ENCODE data around the gene DDX3X.

DDX3X gene

GRCh38 chrX:41333003-41333743 is 789 bp upstream of the DDX3X start:
- DNase-seq (ENCODE audit: low read depth in 1 of 2, low spot score in 1 of 2): peak; percentile 61 to 96
- TF ChIP-seq JUND (IDR thresholded peaks at IDR 0.05; ENCODE audit: low read depth): no peak
- in situ Hi-C loops (cut with HindIII; ENCODE audit: low pct_unique_long_range_greater_than_20kb, low sequenced_read_pairs): no loop called here

- in situ Hi-C loops (cut with HindIII; ENCODE audit: low pct_unique_long_range_greater_than_20kb, low sequenced_read_pairs): no loop called here
- DNase-seq (ENCODE audit: low read depth in 1 of 2, low spot score in 1 of 2): peak; percentile 51 to 83
- no peak for TF ChIP-seq JUND (IDR thresholded peaks at IDR 0.05; ENCODE audit: low read depth)
Measured at GRCh38 chrX:41334363-41335197, 618 bp downstream of the DDX3X start.

GRCh38 chrX:41335198-41335957 is 1.4 kb downstream of the DDX3X start:
- in situ Hi-C loops (cut with HindIII; ENCODE audit: low pct_unique_long_range_greater_than_20kb, low sequenced_read_pairs): no loop called here
- DNase-seq (ENCODE audit: low read depth in 1 of 2, low spot score in 1 of 2): no peak
- no peak for TF ChIP-seq JUND (IDR thresholded peaks at IDR 0.05; ENCODE audit: low read depth)

GRCh38 chrX:41335958-41336331 is 2.0 kb downstream of the DDX3X start:
- TF ChIP-seq JUND (IDR thresholded peaks at IDR 0.05; ENCODE audit: low read depth): no peak
- in situ Hi-C loops (cut with HindIII; ENCODE audit: low pct_unique_long_range_greater_than_20kb, low sequenced_read_pairs): no loop called here

GRCh38 chrX:41336447-41336846 is 2.5 kb downstream of the DDX3X start:
- TF ChIP-seq JUND (IDR thresholded peaks at IDR 0.05; ENCODE audit: low read depth): no peak
- in situ Hi-C loops (cut with HindIII; ENCODE audit: low pct_unique_long_range_greater_than_20kb, low sequenced_read_pairs): no loop called here
- no peak for DNase-seq (ENCODE audit: low read depth in 1 of 2, low spot score in 1 of 2)

More at GRCh38 chrX:41335958-41336331, 2.0 kb downstream of the DDX3X start:
- DNase-seq (ENCODE audit: low read depth in 1 of 2, low spot score in 1 of 2): no peak

GRCh38 chrX:41337140-41337539 is 3.2 kb downstream of the DDX3X start:
- DNase-seq (ENCODE audit: low read depth in 1 of 2, low spot score in 1 of 2): no peak
- in situ Hi-C loops (cut with HindIII; ENCODE audit: low pct_unique_long_range_greater_than_20kb, low sequenced_read_pairs): no loop called here
- no peak for TF ChIP-seq JUND (IDR thresholded peaks at IDR 0.05; ENCODE audit: low read depth)

- in situ Hi-C loops (cut with HindIII; ENCODE audit: low pct_unique_long_range_greater_than_20kb, low sequenced_read_pairs): no loop called here
- TF ChIP-seq JUND (IDR thresholded peaks at IDR 0.05; ENCODE audit: low read depth): 0 out of 2 replicates have a peak, but pooled peaks have one; percentile 8
- DNase-seq (ENCODE audit: low read depth in 1 of 2, low spot score in 1 of 2): peak in 1 of 2 experiments; percentile 18
Measured at GRCh38 chrX:41338436-41338835, 4.5 kb downstream of the DDX3X start.

GRCh38 chrX:41339148-41339547 is 5.2 kb downstream of the DDX3X start:
- in situ Hi-C loops (cut with HindIII; ENCODE audit: low pct_unique_long_range_greater_than_20kb, low sequenced_read_pairs): no loop called here
- no peak for TF ChIP-seq JUND (IDR thresholded peaks at IDR 0.05; ENCODE audit: low read depth)
- DNase-seq (ENCODE audit: low read depth in 1 of 2, low spot score in 1 of 2): no peak

- no peak for DNase-seq (ENCODE audit: low read depth in 1 of 2, low spot score in 1 of 2)
- no peak for TF ChIP-seq JUND (IDR thresholded peaks at IDR 0.05; ENCODE audit: low read depth)
- in situ Hi-C loops (cut with HindIII; ENCODE audit: low pct_unique_long_range_greater_than_20kb, low sequenced_read_pairs): no loop called here
Measured at GRCh38 chrX:41344053-41344452, 10.1 kb downstream of the DDX3X start.

GRCh38 chrX:41347186-41347585 is 13.2 kb downstream of the DDX3X start:
- DNase-seq (ENCODE audit: low read depth in 1 of 2, low spot score in 1 of 2): no peak
- no peak for TF ChIP-seq JUND (IDR thresholded peaks at IDR 0.05; ENCODE audit: low read depth)
- in situ Hi-C loops (cut with HindIII; ENCODE audit: low pct_unique_long_range_greater_than_20kb, low sequenced_read_pairs): no loop called here

- no peak for TF ChIP-seq JUND (IDR thresholded peaks at IDR 0.05; ENCODE audit: low read depth)
- no peak for DNase-seq (ENCODE audit: low read depth in 1 of 2, low spot score in 1 of 2)
- in situ Hi-C loops (cut with HindIII; ENCODE audit: low pct_unique_long_range_greater_than_20kb, low sequenced_read_pairs): no loop called here
Measured at GRCh38 chrX:41348551-41348950, 14.6 kb downstream of the DDX3X start.

- no peak for TF ChIP-seq JUND (IDR thresholded peaks at IDR 0.05; ENCODE audit: low read depth)
- DNase-seq (ENCODE audit: low read depth in 1 of 2, low spot score in 1 of 2): peak in 1 of 2 experiments; percentile 37
- in situ Hi-C loops (cut with HindIII; ENCODE audit: low pct_unique_long_range_greater_than_20kb, low sequenced_read_pairs): no loop called here
Measured at GRCh38 chrX:41350150-41350975, 16.4 kb downstream of the DDX3X start.
